T-helper 9 cell (primary cell): ENCODE results near the gene CCM2.

Experiments used
- DNase-seq: peaks from one replicate; pipeline ENCODE4 v3.0.0-alpha.2; 2020

CCM2 gene

DNA sequence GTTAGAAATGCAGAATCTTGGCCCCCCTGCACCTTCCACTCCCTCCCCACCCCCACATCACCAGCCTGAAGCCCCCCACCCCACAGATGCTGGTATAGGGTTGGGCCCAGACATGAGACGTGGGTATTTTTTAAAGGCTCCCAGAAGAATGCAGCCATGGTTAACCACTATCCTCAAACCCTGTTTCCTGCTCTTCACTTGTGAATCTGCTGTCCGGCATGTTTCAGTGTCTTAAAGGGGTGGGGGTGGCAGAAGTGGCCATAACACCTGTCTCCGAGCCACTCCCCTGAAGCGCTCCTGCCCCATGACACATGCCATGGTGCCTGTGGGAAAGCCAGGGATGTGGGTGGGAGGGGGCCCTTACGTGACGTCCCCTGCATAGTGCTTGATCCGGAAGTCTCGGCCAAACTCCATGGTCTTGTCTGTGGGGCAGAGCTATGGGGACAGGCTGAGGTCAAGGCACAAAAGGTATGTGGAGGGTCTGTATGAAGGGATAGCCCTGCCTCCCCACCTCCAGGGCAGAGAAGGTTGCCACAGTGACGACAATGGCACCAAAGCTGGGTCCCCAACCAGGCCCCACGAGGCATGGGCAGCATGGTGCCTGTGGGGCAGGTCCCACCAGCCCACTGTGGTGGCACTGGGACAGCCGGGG lies 30.8 kb upstream of the CCM2 start:
- no peak for DNase-seq

DNA sequence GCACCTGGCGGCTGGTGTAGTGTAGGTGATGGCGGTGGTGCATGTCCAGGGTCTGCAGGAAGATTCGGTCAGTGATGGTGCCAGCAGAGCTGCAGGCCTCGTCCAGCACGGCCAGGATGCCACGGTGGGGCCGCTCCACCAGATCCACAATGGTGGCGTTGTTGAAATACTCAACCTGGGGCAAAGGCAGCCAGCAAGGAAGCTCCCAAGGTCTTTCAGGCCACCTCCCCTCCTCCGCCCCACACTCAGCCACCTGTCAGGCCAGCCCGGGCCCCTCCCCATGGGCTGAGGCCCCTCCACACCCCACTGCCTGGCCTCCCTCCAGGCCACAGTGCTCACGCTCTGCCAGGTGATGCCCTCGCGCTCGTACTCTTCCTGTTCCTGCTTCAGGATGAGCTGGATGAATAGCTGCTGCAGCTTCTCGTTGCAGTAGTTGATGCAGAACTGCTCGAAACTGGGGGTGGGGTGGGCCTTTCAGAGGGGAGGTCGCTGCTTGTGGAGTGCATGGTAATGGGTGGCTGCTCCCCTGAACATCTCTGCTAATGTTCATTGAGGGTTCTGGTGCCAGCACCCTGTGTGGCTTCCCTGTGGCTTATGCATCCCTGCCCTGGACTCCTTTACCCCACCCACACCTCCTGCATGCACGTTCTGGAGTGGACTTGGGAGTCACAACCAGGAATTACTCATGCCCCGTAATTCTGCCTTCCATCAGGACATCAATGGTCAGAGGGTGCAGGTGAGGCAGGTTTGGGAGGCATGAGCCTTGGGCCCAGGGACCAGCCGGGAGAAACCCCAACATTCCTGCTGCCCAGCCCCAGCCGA lies 30.1 kb upstream of the CCM2 start:
- DNase-seq, result no peak

DNA sequence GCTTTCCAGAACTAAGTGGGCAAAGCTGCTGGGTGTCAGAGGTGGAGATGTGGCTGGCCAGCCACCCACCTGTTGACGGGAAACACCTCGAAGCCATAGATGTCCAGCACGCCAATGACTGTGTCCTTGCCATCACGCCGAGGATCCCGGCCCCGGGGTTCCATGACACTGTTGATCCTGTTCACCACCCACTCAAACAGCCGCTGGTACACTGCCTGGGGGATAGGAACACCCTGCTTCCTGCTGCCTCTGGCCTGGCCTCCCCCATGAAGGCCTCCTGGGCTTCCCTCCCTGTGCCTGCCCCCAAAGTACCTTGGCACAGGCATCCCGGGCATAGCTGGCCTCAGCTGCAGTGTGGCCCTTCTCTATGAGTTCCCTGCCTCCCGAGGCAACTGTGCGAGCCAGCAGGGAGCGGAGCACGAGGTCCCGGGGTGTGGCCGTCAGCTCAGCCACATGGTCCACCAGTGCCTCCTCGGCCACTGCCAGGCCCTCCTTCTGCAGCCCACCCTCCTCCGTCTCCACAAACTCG lies 29.4 kb upstream of the CCM2 start:
- DNase-seq, result no peak

DNA sequence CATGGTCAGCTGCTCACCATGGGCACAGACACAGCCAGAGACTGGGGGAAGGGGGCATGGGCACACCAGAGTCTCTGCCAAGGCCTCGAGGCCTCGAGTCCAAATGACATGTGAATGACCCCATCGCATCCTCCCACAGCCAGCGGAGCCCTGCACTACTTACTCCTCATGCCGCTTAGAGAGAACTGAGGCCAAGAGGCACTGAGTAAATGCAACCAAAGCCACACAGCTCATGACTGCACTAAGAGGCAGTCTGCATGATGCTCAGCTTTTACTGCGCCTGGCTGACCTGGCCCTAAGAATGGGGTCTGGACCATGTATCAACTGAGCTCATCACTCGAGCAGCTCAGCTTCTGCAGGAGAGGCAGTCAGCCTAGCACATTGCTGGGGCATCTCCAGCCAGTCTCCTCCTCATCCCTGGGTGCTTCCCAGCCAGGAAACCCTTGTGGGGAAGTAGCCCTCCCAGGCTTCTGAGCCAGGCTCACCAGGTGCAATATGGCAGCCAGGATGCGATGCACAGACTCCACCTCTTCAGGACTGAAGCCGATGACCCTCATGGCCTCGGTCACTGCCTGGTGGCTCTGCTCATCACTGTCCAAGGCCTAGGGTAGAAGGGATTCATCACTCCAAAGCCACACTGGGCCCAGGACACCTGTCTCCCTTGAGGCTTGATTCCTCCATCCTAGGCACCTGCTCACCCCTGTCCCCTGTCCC lies 28.7 kb upstream of the CCM2 start:
- no peak for DNase-seq

GRCh38 chr7:44971902-44972441 lies 28.0 kb upstream of the CCM2 start:
- DNase-seq, result no peak

DNA sequence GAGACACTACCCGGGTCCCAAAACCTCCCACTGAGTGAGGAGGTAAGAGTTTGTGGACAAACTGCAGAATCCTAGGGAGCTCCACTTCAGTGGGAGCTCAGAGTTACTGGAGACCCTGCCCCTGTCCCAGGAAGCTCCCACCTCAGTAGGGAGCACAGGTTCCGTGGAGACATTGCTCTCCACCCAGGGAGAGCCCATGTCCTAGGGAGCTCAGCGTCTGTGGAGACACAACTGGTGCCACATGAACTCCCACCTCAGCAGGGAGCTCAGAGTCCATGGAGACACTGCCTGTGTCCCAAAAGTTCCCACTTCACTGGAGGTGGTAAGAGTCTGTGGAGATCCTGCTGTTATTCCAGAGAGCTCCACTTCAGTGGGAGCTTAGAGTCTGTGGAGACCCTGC lies 27.4 kb upstream of the CCM2 start:
- DNase-seq, result no peak

DNA sequence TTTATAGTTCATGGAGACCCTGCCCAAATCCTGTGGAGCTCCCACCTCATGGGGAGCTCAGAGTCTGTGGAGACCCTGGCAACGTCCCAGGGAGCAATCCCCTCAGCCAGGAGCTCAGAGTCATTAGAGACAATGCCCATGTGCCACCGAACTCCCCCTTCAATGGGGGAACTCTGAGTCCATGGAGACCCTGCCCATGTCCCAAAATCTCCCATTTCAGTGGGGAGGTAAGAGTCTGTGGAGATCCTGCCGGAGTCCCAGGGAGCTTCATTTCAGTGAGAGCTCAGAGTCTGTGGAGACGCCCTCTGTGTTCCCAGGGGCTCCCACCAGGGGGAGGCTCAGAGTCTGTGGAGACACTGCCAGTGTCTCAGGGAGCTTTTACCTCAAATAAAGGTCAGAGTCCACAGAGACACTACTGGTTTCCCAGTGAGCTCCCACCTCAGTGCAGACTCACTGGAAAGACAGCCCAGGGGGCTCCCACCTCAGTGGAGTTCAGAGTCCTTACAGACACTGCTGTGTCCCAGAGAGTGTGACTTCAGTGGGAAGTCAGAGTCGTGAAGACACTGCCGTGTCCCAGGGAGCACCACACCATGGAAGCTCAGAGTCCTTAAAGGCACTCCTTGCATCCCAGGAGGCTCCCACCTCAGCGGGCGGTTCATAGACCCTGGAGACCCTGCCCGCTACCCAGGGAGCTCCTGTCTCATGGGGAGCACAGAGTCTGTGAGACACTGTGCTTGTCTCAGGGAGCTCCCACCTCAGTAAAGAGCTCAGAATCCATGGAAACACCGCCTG lies 26.2 kb upstream of the CCM2 start:
- DNase-seq, result peak; percentile 56

DNA sequence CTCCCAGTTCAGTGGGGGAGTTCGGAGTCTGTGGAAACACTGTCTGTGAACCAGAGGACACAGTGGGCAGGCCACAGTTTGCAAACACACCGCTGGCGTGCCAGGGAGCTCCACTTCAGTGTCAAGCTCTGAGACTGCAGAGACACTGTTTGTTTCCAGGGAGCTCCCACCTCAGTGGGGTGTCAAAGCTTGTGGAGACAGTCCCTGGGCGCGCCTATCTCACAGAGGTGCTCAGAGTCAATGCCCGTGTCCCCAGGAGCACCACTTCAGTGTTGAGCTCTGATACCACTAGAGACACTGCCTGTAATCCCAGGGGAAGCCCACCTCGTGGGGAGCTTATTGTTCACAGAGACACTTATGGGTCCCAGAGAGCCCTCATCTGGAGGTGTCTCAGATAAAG lies 25.5 kb upstream of the CCM2 start:
- DNase-seq, result no peak

GRCh38 chr7:44975331-44976039 lies 24.5 kb upstream of the CCM2 start:
- no peak for DNase-seq

GRCh38 chr7:44976040-44976745 lies 23.8 kb upstream of the CCM2 start:
- DNase-seq, result no peak

- DNase-seq, result no peak
These were observed 23.2 kb upstream of the CCM2 start for GRCh38 chr7:44976746-44977196.

- peak; percentile 61 for DNase-seq
These were observed 22.6 kb upstream of the CCM2 start for GRCh38 chr7:44977304-44977958.

DNA sequence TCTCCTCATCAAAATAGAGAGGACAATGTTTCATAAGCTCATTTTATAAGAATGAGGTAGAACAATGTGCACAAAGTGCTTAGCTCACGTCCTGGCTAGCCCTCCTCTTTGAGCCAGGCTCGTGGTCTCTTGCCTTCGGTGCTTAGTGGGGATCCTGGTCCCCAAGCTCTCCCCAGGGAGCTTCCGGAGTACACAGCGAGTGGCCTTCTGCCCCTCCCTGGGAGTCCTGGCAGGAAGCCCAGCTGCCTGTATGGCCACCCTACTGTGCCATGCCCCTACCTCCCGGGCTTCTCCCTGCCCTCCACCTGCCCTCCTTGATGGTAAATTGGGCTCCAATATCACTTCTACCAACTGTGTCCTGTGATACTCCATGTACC lies 22.1 kb upstream of the CCM2 start:
- no peak for DNase-seq

DNA sequence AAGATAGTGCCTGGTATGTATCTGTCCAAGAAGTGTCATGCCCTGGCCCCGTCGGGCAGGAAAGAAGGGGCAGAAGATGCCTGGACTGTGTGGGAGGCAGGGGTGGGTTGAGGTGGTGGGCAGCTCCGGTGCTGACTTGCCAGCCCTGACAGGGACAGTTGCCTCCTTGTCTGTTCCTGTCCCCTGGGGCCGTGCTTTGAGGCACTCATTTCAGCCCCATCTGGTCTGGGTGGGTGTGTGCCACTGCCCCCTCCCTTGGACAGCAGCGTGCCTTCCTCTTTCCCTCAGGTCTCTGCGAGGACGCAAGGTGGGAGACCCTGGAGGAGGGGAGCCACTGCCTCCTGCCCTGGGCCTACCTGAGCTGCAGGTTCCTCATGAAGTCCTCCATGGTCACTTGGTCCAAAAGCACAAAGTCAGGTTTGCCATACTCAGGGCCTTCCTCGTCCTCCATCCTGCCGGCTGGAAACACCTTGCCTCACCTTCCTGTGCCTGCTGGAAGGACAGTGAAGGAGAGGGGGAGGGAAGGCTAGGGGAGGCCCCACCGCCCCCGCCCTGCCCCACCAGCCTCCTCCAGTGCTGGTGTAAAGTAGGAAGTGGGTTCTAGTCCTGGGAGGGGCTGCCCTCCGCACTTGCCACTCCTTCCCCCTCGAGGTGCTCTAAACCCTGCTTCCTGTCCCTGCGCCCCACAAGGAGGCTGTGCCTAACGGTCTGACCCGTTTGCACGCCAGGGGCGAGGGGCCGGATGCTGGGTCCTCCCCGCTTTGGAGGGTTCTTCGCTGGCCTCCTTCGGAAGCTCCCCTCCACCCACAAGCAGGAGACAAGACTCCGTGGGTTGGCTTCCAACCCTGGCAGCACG lies 21.3 kb upstream of the CCM2 start, which contains the start of gene MYO1G:
MYO1G (minus strand) TSS at position 505 of the 856 bp plus-strand sequence; CDS start at position 451, 54 bp downstream.
- peak; percentile 76 for DNase-seq

- no peak for DNase-seq
These were observed 20.3 kb upstream of the CCM2 start for GRCh38 chr7:44979481-44980392.

DNA sequence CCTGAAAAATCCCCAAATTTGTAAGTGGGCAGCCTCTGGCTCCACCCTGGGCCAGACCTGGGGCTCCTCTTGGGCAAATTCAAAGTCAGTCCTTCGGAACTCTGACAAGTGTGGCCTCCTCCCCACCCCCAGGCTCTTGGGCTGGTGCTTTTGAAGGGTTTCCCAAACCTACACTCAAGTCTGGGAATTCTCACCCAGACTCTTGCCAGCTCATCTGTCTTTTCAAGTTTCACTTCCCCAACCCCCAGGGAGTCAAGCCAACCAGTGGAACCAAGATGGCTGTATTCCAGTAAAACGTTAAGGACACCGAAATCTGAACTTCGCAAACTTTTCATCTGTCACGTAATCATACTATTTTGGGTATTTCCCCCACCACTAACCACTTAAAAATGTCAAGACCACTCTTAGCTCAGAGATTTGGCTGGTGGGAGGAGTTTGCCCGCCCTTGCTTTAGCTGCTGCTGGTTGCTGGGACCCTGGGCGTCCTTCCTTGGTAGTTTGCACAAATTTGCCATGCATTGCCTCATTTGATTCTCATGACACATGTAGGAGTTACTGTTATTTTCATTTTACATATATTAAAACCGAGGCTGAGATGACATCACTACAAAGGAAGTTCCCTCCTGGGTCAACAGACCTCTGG lies 19.5 kb upstream of the CCM2 start:
- peak; percentile 54 for DNase-seq

GRCh38 chr7:44981035-44981706 lies 18.8 kb upstream of the CCM2 start:
- DNase-seq, result no peak
